Parathyroid adenoma (tissue), 2 donors: ENCODE data around the gene CDR2L.
"Not testable (repeated sequence)": the region's sequence is repeated elsewhere in the genome, so short reads cannot be mapped to it uniquely, and the experiment has no call there.

ENCODE experiments used
- H2AFZ ChIP-seq: fragments of 300-600 bp; sonication (generic); one replicate; pipeline ENCODE4 v1.7.0; 2017; ENCODE audit warnings: antibody characterized with exemption, mild to moderate bottlenecking
- H3K27ac ChIP-seq: fragments of 300-600 bp; sonication (generic); one replicate; pipeline ENCODE4 v1.7.0; 2017
- H3K27me3 ChIP-seq: fragments of 300-600 bp; sonication (generic); one replicate; pipeline ENCODE4 v1.7.0; 2017; ENCODE audit warnings: low read length; ENCODE audit not compliant: control insufficient read depth, insufficient read depth
- H3K36me3 ChIP-seq: fragments of 300-600 bp; sonication (generic); one replicate; pipeline ENCODE4 v1.7.0; 2017; ENCODE audit warnings: low read length; ENCODE audit not compliant: control insufficient read depth, insufficient read depth
- H3K4me1 ChIP-seq: fragments of 300-600 bp; sonication (generic); one replicate; pipeline ENCODE4 v1.7.0; 2017; ENCODE audit warnings: control low read depth
- H3K4me2 ChIP-seq: fragments of 300-600 bp; sonication (generic); one replicate; pipeline ENCODE4 v1.7.0; 2017; ENCODE audit warnings: low read length
- H3K4me3 ChIP-seq: fragments of 300-600 bp; sonication (generic); one replicate; pipeline ENCODE4 v1.7.0; 2017; ENCODE audit warnings: low read depth, low read length
- H3K79me2 ChIP-seq: fragments of 300-600 bp; sonication (generic); one replicate; pipeline ENCODE4 v1.7.0; 2017; ENCODE audit warnings: control low read depth
- H3K9ac ChIP-seq: fragments of 300-600 bp; sonication (generic); one replicate; pipeline ENCODE4 v1.7.0; 2017; ENCODE audit warnings: mild to moderate bottlenecking
- H3K9me3 ChIP-seq: fragments of 300-600 bp; sonication (generic); one replicate; pipeline ENCODE4 v1.7.0; 2017; ENCODE audit warnings: low read length; ENCODE audit not compliant: control insufficient read depth
- TF ChIP-seq, protein P1 (sequence below): fragments of 300-600 bp; sonication (generic); IDR thresholded peaks from one replicate; pipeline ENCODE4 v1.7.0; 2017; ENCODE audit warnings: antibody characterized with exemption, mild to moderate bottlenecking
- donor health status: primary hyperparathyroidism.

The CDR2L gene

GRCh38 chr17:74964988-74965622, 22.3 kb upstream of the CDR2L start:
- Histone ChIP-seq H3K27ac (no peak overlapping the region), H3K4me1 (no peaks in the 10 kb centered on the region), H3K9me3 (no peaks in the 10 kb centered on the region), H3K36me3 (no peaks in the 10 kb centered on the region), H3K9ac (no peak overlapping the region), H3K4me2 (no peak overlapping the region), H3K79me2 (no peaks in the 10 kb centered on the region), H3K27me3 (no peaks in the 10 kb centered on the region), H3K4me3 (no peak overlapping the region), H2AFZ (no peak overlapping the region)
- TF ChIP-seq, protein P1, sequence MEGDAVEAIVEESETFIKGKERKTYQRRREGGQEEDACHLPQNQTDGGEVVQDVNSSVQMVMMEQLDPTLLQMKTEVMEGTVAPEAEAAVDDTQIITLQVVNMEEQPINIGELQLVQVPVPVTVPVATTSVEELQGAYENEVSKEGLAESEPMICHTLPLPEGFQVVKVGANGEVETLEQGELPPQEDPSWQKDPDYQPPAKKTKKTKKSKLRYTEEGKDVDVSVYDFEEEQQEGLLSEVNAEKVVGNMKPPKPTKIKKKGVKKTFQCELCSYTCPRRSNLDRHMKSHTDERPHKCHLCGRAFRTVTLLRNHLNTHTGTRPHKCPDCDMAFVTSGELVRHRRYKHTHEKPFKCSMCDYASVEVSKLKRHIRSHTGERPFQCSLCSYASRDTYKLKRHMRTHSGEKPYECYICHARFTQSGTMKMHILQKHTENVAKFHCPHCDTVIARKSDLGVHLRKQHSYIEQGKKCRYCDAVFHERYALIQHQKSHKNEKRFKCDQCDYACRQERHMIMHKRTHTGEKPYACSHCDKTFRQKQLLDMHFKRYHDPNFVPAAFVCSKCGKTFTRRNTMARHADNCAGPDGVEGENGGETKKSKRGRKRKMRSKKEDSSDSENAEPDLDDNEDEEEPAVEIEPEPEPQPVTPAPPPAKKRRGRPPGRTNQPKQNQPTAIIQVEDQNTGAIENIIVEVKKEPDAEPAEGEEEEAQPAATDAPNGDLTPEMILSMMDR, result no peak

DNA sequence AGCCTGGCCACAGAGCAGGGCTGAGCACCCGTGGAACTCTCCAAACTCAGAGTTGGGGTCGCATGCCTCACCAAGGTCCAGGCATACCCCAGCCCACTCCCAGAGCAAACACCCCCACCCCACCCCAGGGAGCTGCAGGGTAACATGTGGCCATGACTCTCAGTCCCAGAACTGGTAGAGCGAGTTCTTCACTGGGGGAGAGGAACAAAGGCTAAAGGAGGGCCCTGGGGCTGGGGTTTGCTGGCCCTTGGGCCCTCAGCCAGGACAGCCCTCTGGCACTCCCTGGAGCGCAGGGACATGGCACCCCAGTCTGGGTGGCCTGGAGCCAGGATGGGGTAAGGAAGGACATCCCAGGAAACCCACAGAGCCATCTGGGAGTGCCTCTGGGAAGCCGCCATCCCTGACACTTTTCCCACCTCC, 19.1 kb upstream of the CDR2L start:
- Histone ChIP-seq H2AFZ (no peak overlapping the region), H3K27me3 (no peaks in the 10 kb centered on the region), H3K4me3 (no peak overlapping the region), H3K4me2 (no peak overlapping the region), H3K36me3 (no peaks in the 10 kb centered on the region), H3K9me3 (no peaks in the 10 kb centered on the region), H3K4me1 (peaks cover 3% of the 10 kb centered on the region), H3K27ac (no peak overlapping the region), H3K9ac (no peak overlapping the region), H3K79me2 (peaks cover 6% of the 10 kb centered on the region)
- TF ChIP-seq, protein P1, result no peak

- not testable (repeated sequence) for H3K36me3 ChIP-seq, H3K4me1 ChIP-seq, H3K9ac ChIP-seq, H3K4me3 ChIP-seq, H3K4me2 ChIP-seq, H3K27me3 ChIP-seq, H3K27ac ChIP-seq, H3K79me2 ChIP-seq, H3K9me3 ChIP-seq, H2AFZ ChIP-seq
These were observed 17.9 kb upstream of the CDR2L start for GRCh38 chr17:74969501-74969900.

DNA sequence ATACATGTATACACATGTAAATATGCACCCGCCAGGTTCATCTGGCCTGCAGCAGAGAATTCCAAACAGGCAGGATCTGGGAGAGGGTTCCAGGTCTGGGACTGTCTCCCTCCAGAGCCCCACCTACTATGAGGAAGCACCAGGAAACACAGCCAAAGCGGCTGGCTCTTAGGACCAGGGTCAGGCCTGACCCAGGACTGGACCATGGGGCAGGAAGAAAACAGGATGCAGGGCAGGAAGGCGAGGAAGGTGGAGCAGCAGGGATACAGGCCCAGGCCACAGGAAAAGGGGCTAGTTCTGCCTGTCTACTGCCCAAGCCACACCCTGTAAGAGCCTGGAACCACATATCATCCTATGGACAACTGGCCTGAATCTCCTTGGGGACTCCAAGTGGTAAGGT, 17.0 kb upstream of the CDR2L start:
- Histone ChIP-seq H3K9ac (no peak overlapping the region), H2AFZ (no peak overlapping the region), H3K79me2 (peaks cover 6% of the 10 kb centered on the region), H3K36me3 (no peaks in the 10 kb centered on the region), H3K4me2 (peak overlapping the region; percentile 22), H3K4me3 (peak overlapping the region; percentile 33), H3K27me3 (no peaks in the 10 kb centered on the region), H3K4me1 (peaks cover 3% of the 10 kb centered on the region), H3K27ac (no peak overlapping the region), H3K9me3 (no peaks in the 10 kb centered on the region)
- TF ChIP-seq, protein P1, result no peak

GRCh38 chr17:74971069-74971841, 16.2 kb upstream of the CDR2L start:
- Histone ChIP-seq H3K4me1 (peaks cover 3% of the 10 kb centered on the region), H3K9me3 (no peaks in the 10 kb centered on the region), H3K27ac (no peak overlapping the region)

More at GRCh38 chr17:74971069-74971841, 16.2 kb upstream of the CDR2L start:
- H3K9ac ChIP-seq, result no peak overlapping the region
- H3K27me3 ChIP-seq, result no peaks in the 10 kb centered on the region
- H2AFZ ChIP-seq, result peak overlapping the region; percentile 93
- H3K79me2 ChIP-seq, result peaks cover 6% of the 10 kb centered on the region
- H3K4me2 ChIP-seq, result peak overlapping the region; percentile 88
- TF ChIP-seq, protein P1, result no peak
- no peaks in the 10 kb centered on the region for H3K36me3 ChIP-seq
- peak overlapping the region; percentile 68 for H3K4me3 ChIP-seq
